HG03175 (cell line): Measurements from ENCODE around the gene FHL1.

ENCODE experiments used
- ATAC-seq: cut with Tn5 transposase; IDR thresholded peaks from one replicate; pipeline ENCODE4 v1.9.1; 2021; ENCODE audit warnings: mild to moderate bottlenecking, moderate library complexity; ENCODE audit not compliant: unreplicated experiment

The FHL1 gene

GRCh38 chrX:136183917-136184316 is 36.6 kb downstream of the FHL1 start:
- no peak for ATAC-seq

- no peak for ATAC-seq
These were observed 38.2 kb downstream of the FHL1 start for GRCh38 chrX:136185401-136186022.

- ATAC-seq: no peak
These were observed 38.7 kb downstream of the FHL1 start for GRCh38 chrX:136186023-136186413.

- ATAC-seq: no peak
These were observed 41.9 kb downstream of the FHL1 start for GRCh38 chrX:136189222-136189621.

DNA sequence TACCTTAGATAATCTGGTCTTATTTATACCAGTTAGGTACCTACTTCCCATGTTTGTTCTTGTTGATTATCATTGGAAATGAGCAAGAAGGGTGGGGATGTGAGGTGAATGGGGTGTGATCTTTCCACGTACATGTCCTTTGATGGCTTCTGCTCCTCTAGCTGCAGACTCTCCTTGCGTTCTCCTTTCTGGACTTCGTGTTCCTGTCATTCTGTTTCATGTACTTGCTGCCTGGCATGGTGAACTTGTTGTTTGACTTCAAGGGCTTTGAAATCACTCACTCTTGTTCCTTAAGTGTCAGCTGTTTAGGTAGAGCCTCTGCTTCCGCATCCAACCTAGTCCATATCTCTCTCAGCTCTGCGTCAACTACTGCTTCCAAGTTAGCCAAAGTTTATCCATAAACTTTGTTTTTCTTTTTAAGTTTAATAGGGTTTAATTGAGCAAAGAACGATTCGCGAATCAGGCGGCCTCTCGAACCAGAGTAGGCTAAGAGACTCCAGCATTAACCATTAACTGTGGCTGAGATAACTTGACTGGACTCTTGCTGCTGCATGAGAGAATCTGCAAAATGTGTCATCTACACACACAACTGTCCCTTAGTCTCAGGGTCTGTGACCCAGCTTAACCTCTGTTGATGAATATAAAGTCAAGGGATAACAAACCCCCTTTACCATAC is 42.8 kb downstream of the FHL1 start:
- ATAC-seq: no peak

GRCh38 chrX:136191171-136191570 is 43.8 kb downstream of the FHL1 start:
- no peak for ATAC-seq

GRCh38 chrX:136192135-136192534 is 44.8 kb downstream of the FHL1 start:
- ATAC-seq: no peak

- no peak for ATAC-seq
These were observed 45.6 kb downstream of the FHL1 start for GRCh38 chrX:136192839-136193414.

DNA sequence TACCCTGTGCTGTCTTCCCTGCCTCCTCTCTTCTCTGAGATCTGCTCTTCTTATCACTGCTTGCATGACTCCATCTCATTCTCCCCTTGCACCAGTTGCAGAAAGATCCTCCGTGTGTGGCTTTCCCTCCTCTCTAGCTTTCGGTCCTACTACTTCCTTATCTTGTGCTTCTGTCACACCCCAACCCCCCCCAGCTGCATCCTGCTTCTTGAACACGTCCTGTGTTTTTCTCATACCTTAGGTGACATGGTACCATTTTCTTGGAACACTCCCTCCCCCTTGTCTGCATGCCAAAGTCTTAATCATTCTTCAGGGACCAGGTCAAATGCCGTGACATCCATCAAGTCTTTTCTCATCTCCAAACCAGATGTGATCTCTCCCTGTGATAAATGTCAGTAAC is 46.4 kb downstream of the FHL1 start:
- no peak for ATAC-seq

DNA sequence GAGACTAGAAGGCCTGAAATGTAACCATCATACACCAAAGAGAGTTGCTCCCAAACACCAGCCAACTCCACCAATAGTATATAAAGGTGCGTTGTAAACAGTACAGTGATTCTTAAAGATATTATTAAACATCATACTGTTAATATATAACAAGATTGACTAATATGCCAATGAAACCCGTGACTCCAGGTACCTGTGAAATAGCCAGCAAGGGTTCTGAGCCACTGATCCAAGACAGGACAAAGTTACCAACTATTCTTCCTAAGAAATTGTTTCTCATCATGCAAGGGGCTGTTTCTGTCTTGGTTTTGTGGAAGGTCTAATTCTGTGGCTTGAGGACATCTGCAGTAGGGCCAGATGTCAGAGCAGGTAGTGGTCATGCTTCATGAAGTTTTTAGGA is 47.2 kb downstream of the FHL1 start:
- ATAC-seq: no peak

- no peak for ATAC-seq
These were observed 47.9 kb downstream of the FHL1 start for GRCh38 chrX:136195247-136195646.

DNA sequence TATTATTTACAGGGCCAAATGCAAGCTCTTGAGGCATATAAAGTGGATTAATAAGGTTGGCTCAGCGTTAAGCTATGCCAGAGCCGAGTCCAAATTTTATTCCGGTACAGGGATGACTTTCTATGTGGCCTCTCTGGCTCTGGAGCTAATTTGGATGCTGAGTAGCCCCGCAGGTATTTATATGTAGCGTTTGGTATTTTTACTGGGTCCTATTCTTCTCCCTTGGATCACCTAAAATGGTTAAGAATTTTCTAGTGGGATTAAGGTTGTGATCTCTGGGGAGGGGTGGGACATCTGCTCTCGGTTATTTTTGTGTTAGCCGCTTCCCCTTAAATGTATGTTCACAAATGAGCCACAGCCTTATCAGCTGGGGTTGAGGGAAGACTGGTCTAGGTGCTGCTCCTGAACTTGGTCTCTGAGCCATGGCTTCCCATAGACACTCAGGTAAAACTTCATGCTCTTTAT is 49.4 kb downstream of the FHL1 start:
- ATAC-seq: no peak

DNA sequence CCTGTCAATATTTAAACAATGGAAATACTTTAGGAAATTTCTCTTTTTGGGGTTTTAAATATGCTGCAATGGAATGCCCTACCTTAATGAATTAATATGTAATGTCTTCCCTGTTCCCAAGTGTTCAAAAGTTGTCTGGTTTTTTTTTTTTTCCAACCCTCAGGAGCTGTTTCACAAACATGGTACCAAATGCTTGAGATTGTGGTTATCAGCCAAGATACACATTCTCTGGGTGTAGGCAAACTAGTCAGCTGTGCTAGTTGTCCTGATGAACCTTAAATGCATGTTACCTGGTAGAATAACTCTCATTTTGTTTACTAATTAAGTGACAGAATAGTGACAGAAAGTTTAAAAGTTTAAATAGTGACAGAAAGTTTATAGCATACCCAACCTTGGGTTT is 50.7 kb downstream of the FHL1 start:
- ATAC-seq: no peak

- no peak for ATAC-seq
These were observed 51.4 kb downstream of the FHL1 start for GRCh38 chrX:136198678-136199243.

- no peak for ATAC-seq
These were observed 52.0 kb downstream of the FHL1 start for GRCh38 chrX:136199365-136199764.

GRCh38 chrX:136200466-136200865 is 53.1 kb downstream of the FHL1 start:
- ATAC-seq: no peak

DNA sequence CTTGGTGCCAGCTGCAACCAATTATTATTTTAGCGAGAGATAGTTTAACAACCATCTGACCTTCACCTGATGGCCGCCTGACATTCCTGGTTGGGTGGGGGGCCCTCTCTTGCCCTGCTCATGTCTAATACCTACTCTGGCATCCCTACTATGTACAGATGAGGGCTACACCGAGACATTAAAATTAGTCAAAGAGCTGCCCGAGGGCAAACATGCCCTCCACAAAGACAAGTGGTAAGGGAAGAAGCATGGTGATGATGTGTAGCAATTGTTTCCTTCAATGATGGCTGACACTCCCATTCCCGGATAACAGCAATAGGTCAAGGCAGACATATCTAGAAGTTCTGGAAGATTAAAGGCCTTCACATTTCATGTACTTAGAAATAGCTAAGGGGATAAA is 54.3 kb downstream of the FHL1 start:
- no peak for ATAC-seq

DNA sequence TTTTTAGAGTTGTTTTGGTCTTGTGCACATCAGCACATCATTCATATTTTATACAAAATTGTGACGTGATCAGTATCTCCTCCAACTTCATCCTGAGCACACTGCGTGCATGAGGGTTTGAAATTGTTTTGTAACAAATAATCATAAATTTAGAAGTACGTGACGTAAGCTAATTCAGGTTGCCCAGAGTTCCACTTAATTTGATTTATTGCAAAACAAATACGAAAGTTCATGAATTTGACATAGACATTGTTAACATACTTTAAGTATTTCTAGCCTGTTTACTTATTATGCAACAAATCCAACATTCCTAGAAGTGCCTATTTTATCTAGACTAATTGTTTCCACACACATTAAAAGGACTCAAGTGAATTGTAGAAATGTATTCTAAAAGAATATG is 55.6 kb downstream of the FHL1 start:
- no peak for ATAC-seq

- no peak for ATAC-seq
These were observed 56.1 kb downstream of the FHL1 start for GRCh38 chrX:136203438-136203837.

GRCh38 chrX:136203951-136204350 is 56.6 kb downstream of the FHL1 start:
- ATAC-seq: no peak

DNA sequence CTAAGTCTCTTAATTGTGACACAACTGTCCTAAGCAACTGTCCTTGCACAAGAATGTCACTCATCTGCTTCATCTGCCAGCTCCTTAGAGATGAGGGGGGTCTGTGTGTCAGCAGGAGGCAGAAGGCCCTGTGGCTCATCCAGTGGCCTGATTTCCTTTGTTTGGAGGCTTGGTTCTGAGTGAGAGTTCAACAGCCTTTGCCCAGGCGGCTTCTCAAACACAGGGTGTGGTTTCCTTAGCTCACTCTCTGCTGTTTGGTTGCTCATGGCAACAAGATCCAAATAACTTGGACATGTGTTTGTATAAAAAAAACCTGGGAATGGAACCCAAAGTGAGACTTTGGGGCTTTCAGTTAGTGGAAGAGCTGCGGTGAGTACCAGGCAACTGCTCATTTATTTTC is 57.2 kb downstream of the FHL1 start:
- ATAC-seq: no peak

GRCh38 chrX:136205882-136206380 is 58.6 kb downstream of the FHL1 start:
- no peak for ATAC-seq
